ENCODE measurements around the gene DCST2. TPM values are rescaled to one million over a fixed set of nuclear protein-coding genes. Genes with fewer than 3 reads are reported as not detected.

DCST2 gene
- total RNA-seq, 1 experiment from 2014 or later = 0.21 TPM

GRCh38 chr1:155040358-155041093 is 6.9 kb upstream of the DCST2 start:
- BruUV-seq (replicated peaks) = no TSS peak
- H3K27me3 ChIP-seq (replicated peaks; ENCODE audit: insufficient read depth, low read depth, low read length, poor library complexity) = no peaks in the 10 kb centered on the region
- TF ChIP-seq CTCF (conservative IDR thresholded peaks at IDR 0.05; ENCODE audit: low read depth, low read length) (no peak), EZH2 (IDR thresholded peaks at IDR 0.05; ENCODE audit: borderline replicate concordance, low read depth, low read length, poor library complexity, severe bottlenecking) (no peak)
- CTCF ChIA-PET = interaction anchor here (0.7 kb wide), 1 partner anchor 84 kb away, joined by 3 read pairs; no protein-coding TSS in a partner anchor
- H3K4me1 ChIP-seq (ENCODE audit: insufficient read depth, low read length, poor library complexity, severe bottlenecking) = no peaks in the 10 kb centered on the region
- DNase-seq (ENCODE audit: low spot score) = no peak
- H3K4me3 ChIP-seq (ENCODE audit: low read depth, low read length, poor library complexity, severe bottlenecking) = no peak overlapping the region
- no peaks in the 10 kb centered on the region for H3K36me3 ChIP-seq (ENCODE audit: insufficient read depth, low read length, poor library complexity, severe bottlenecking)
- POLR2A ChIA-PET (ENCODE audit: low non-redundant PET) = interaction anchor here (0.5 to 0.7 kb wide), 3 partner anchors 12 to 22 kb away, joined by 3 to 6 read pairs (median 6); no protein-coding TSS in a partner anchor
- no peaks in the 10 kb centered on the region for H3K9me3 ChIP-seq (ENCODE audit: low read depth, low read length, poor library complexity, severe bottlenecking)
- intact Hi-C loops (cut with micrococcal nuclease; ENCODE audit: unreplicated experiment) = no loop called here
- H3K27ac ChIP-seq (ENCODE audit: low read depth, low read length, poor library complexity, severe bottlenecking) = no peak overlapping the region

DNA sequence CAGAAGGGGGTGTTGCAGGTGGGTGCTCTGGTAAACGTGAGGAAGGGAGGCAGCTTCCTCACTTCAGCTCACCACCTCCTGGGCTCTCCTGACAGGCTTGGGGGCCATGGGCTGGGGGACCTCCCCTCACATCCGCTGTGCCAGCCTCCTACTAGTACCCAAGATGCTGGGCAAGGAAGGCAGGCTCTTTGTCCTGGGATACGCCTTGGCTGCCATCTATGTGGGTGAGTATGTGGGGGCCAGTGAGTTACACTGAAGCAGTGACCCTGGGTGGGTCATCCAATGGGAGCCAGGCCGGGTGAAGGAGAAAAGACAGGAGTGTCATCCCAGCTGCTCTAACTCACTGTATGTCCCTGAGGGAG is 5.7 kb upstream of the DCST2 start:
- no TSS peak for BruUV-seq (replicated peaks)
- intact Hi-C loops (cut with micrococcal nuclease; ENCODE audit: unreplicated experiment) = no loop called here
- Histone ChIP-seq H3K4me1 (ENCODE audit: insufficient read depth, low read length, poor library complexity, severe bottlenecking) (no peaks in the 10 kb centered on the region), H3K36me3 (ENCODE audit: insufficient read depth, low read length, poor library complexity, severe bottlenecking) (no peaks in the 10 kb centered on the region), H3K27me3 (replicated peaks; ENCODE audit: insufficient read depth, low read depth, low read length, poor library complexity) (no peaks in the 10 kb centered on the region), H3K9me3 (ENCODE audit: low read depth, low read length, poor library complexity, severe bottlenecking) (no peaks in the 10 kb centered on the region), H3K27ac (ENCODE audit: low read depth, low read length, poor library complexity, severe bottlenecking) (no peak overlapping the region), H3K4me3 (ENCODE audit: low read depth, low read length, poor library complexity, severe bottlenecking) (no peak overlapping the region)
- DNase-seq (ENCODE audit: low spot score) = no peak
- no peak for TF ChIP-seq CTCF (conservative IDR thresholded peaks at IDR 0.05; ENCODE audit: low read depth, low read length)
- TF ChIP-seq EZH2 (IDR thresholded peaks at IDR 0.05; ENCODE audit: borderline replicate concordance, low read depth, low read length, poor library complexity, severe bottlenecking) = no peak
- CTCF ChIA-PET = interaction anchor here (0.9 kb wide), 1 partner anchor 12 kb away, joined by 3 read pairs; the partner anchor contains the start of gene ADAM15
- POLR2A ChIA-PET (ENCODE audit: low non-redundant PET) = no interaction called here

GRCh38 chr1:155038602-155039307 is 5.2 kb upstream of the DCST2 start:
- H3K4me3 ChIP-seq (ENCODE audit: low read depth, low read length, poor library complexity, severe bottlenecking) = no peak overlapping the region
- intact Hi-C loops (cut with micrococcal nuclease; ENCODE audit: unreplicated experiment) = no loop called here
- no peaks in the 10 kb centered on the region for H3K27me3 ChIP-seq (replicated peaks; ENCODE audit: insufficient read depth, low read depth, low read length, poor library complexity)
- TF ChIP-seq CTCF (conservative IDR thresholded peaks at IDR 0.05; ENCODE audit: low read depth, low read length) (no peak), EZH2 (IDR thresholded peaks at IDR 0.05; ENCODE audit: borderline replicate concordance, low read depth, low read length, poor library complexity, severe bottlenecking) (no peak)
- DNase-seq (ENCODE audit: low spot score) = no peak
- no TSS peak for BruUV-seq (replicated peaks)
- CTCF ChIA-PET = interaction anchor here (0.9 kb wide), 1 partner anchor 12 kb away, joined by 3 read pairs; the partner anchor contains the start of gene ADAM15
- POLR2A ChIA-PET (ENCODE audit: low non-redundant PET) = no interaction called here
- no peaks in the 10 kb centered on the region for H3K36me3 ChIP-seq (ENCODE audit: insufficient read depth, low read length, poor library complexity, severe bottlenecking)
- no peaks in the 10 kb centered on the region for H3K4me1 ChIP-seq (ENCODE audit: insufficient read depth, low read length, poor library complexity, severe bottlenecking)
- no peaks in the 10 kb centered on the region for H3K9me3 ChIP-seq (ENCODE audit: low read depth, low read length, poor library complexity, severe bottlenecking)
- H3K27ac ChIP-seq (ENCODE audit: low read depth, low read length, poor library complexity, severe bottlenecking) = no peak overlapping the region
